Ovary (tissue), 9 donors: ENCODE data around the gene RADIL. TPM values are rescaled to one million over a fixed set of nuclear protein-coding genes. Genes with fewer than 3 reads are reported as not detected.

Experiments used
- DNase-seq, 5 donors: peaks; one replicate each; pipeline ENCODE4 v3.0.0-alpha.2; 2019 to 2020
- H3K27ac ChIP-seq, 2 donors: fragments of 200-600 bp; one replicate each; pipeline versions ENCODE4 v1.5.1 to v1.8.0; 2019 to 2022
- H3K27me3 ChIP-seq: fragments of 200-600 bp; one replicate; pipeline ENCODE4 v1.8.0; 2022
- H3K36me3 ChIP-seq: fragments of 200-600 bp; sonication (generic); one replicate; pipeline ENCODE4 v1.5.1; 2019
- H3K4me1 ChIP-seq: one replicate; pipeline ENCODE4 v1.8.1; 2013; ENCODE audit warnings: mild to moderate bottlenecking, moderate library complexity; ENCODE audit not compliant: insufficient read depth
- H3K4me3 ChIP-seq: fragments of 200-600 bp; sonication (generic); one replicate; pipeline ENCODE4 v1.5.1; 2017
- H3K9me3 ChIP-seq, 2 donors: fragments of 200-600 bp in 1 of 2; sonication (generic) in 1 of 2; one replicate each; pipeline versions ENCODE4 v1.5.1 to v1.8.1; 2013 to 2019; ENCODE audit warnings: mild to moderate bottlenecking in 1 of 2, moderate library complexity in 1 of 2
- EP300 ChIP-seq: sonication (generic); formaldehyde crosslinking; IDR thresholded peaks from one replicate; pipeline ENCODE4 v1.6.1; 2017; ENCODE audit warnings: antibody characterized with exemption
- POLR2A ChIP-seq: fragments of 450-650 bp; IDR thresholded peaks from one replicate; pipeline ENCODE4 v1.6.1; 2017; ENCODE audit warnings: antibody characterized with exemption, mild to moderate bottlenecking, moderate library complexity
- WGBS, 3 donors: extraction: QIAGEN DNeasy Blood & Tissue Kit in 1 of 3; methylation state at CpG; one replicate each; pipeline versions ENCODE4 v1.1.5 to v1.1.7; 2013 to 2017; 5-methylcytosine and 5-hydroxymethylcytosine counted together
- intact Hi-C, 4 donors: fragments of 100-400 bp; cut with DNase I; formaldehyde crosslinking; loops; one replicate each; pipeline versions ENCODE4 v1.11.0 to v1.15.1; 2022 to 2023
- polyA plus RNA-seq, 2 donors: library from polyadenylated mRNA; stranded (reverse); fragments of 200-250 nt in 1 of 2; fragments of 350-450 nt in 1 of 2; fragmentation: Illumina TruSeq in 1 of 2; extraction: RNeasy Lipid Tissue Mini Kit (QIAGEN cat#74804) in 1 of 2; gene quantifications; one replicate each; pipeline ENCODE4 v1.2.3, GENCODE V29; 2013 to 2014
- total RNA-seq, 7 donors: library from RNA; depleted of rRNA in 2 of 7; stranded (reverse); fragments of >200 nt in 2 of 7; fragmentation: NEBNext Ultra II Directional in 3 of 7; extraction: Animal tissue kit (Norgen Biotek cat#: 25700) in 3 of 7; gene quantifications; one replicate each; pipeline versions ENCODE4 v1.1.0 to v1.2.4, GENCODE V29; 2016 to 2023
- TF ChIP-seq, protein P1 (sequence below), 3 donors: fragments of 450-650 bp in 2 of 3; fragments of 200-600 bp in 1 of 3; IDR thresholded peaks; one replicate each; pipeline versions ENCODE4 v1.5.1 to v1.8.0; 2016 to 2022; ENCODE audit warnings: antibody characterized with exemption in 3 of 3, mild to moderate bottlenecking in 1 of 3
- donor health status: DM: no; HTN: no; CAD: no; lungs with moderate emphysema.
- donor health status: DM: no; HTN: no; CAD: no.
- donor health status: Bipolar disorder and iron deficiency.
- donor health status: DM: yes; HTN: yes; CAD: no.
- donor health status: DM: no; HTN: no; CAD: no.
- donor health status: DM: yes; HTN: yes; CAD: no.

RADIL gene
- total and polyA plus RNA-seq, 9 donors, result 0.98 to 5.4 (median 2.4) TPM

DNA sequence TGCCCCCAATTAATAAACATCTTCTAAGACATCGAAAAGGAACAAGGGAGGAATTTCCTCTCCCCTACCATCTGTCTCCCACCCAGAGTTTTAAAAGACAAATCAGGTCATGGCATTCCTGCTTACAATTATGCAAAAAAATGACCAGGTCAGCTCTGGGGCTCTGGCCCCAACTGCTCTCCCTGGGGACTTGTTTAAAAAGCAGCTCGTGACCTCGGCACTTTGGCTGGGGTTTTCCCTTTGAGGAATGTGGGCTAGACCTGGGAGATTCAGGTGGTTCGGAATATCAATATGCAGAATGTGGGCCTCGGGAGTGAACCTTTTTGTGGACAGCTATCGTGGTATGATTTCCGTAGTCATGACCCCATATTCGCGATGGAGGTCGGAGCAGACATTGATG, 648 bp upstream of the RADIL start:
- no peak for DNase-seq
- Histone ChIP-seq H3K36me3 (no peaks in the 10 kb centered on the region), H3K27ac (no peak overlapping the region), H3K4me1 (no peaks in the 10 kb centered on the region), H3K27me3 (no peaks in the 10 kb centered on the region), H3K4me3 (no peak overlapping the region), H3K9me3 (no peaks in the 10 kb centered on the region)
- WGBS, 3 donors, result 65 to 74% (median 68%) methylated on average over 10 of the region's 10 CpGs
- TF ChIP-seq EP300, result no peak
- TF ChIP-seq POLR2A, result no peak
- TF ChIP-seq, protein P1, sequence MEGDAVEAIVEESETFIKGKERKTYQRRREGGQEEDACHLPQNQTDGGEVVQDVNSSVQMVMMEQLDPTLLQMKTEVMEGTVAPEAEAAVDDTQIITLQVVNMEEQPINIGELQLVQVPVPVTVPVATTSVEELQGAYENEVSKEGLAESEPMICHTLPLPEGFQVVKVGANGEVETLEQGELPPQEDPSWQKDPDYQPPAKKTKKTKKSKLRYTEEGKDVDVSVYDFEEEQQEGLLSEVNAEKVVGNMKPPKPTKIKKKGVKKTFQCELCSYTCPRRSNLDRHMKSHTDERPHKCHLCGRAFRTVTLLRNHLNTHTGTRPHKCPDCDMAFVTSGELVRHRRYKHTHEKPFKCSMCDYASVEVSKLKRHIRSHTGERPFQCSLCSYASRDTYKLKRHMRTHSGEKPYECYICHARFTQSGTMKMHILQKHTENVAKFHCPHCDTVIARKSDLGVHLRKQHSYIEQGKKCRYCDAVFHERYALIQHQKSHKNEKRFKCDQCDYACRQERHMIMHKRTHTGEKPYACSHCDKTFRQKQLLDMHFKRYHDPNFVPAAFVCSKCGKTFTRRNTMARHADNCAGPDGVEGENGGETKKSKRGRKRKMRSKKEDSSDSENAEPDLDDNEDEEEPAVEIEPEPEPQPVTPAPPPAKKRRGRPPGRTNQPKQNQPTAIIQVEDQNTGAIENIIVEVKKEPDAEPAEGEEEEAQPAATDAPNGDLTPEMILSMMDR (IDR thresholded peaks at IDR 0.05), result no peak
- intact Hi-C loops, result loop anchor here (5.0 to 10.0 kb wide), 4 partner anchors 79 to 269 kb away; no protein-coding TSS in a partner anchor

DNA sequence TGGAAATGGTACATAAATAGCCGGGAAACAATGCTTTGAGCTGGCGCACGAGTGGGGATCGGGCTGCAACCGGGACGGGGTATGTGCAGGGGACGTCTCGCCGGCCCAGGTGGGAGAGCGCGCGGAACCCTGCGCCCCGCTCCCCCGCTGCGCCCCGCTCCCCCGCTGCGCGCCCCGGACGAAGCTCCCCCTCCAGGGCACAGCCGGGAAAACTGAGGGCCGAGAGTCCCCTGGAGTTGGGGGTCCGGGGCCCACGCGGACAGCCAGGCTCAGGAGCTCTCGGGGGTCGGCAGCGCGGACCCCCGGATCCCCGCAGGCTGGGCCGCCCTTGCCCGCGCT, 514 bp downstream of the RADIL start:
- Histone ChIP-seq H3K9me3 (no peaks in the 10 kb centered on the region), H3K36me3 (no peaks in the 10 kb centered on the region), H3K4me3 (peak overlapping the region; percentile 70), H3K27ac (peak overlapping the region in 1 of 2 donors; percentile 27), H3K27me3 (no peaks in the 10 kb centered on the region), H3K4me1 (no peaks in the 10 kb centered on the region)
- WGBS, 3 donors, result 0 to 1% (median 1%) methylated on average over 1 to 36 of the region's 36 CpGs
- intact Hi-C loops, result loop anchor here (5.0 to 10.0 kb wide), 4 partner anchors 78 to 268 kb away; no protein-coding TSS in a partner anchor
- TF ChIP-seq, protein P1 (IDR thresholded peaks at IDR 0.05), result no peak
- no peak for TF ChIP-seq EP300
- DNase-seq, result no peak

DNA sequence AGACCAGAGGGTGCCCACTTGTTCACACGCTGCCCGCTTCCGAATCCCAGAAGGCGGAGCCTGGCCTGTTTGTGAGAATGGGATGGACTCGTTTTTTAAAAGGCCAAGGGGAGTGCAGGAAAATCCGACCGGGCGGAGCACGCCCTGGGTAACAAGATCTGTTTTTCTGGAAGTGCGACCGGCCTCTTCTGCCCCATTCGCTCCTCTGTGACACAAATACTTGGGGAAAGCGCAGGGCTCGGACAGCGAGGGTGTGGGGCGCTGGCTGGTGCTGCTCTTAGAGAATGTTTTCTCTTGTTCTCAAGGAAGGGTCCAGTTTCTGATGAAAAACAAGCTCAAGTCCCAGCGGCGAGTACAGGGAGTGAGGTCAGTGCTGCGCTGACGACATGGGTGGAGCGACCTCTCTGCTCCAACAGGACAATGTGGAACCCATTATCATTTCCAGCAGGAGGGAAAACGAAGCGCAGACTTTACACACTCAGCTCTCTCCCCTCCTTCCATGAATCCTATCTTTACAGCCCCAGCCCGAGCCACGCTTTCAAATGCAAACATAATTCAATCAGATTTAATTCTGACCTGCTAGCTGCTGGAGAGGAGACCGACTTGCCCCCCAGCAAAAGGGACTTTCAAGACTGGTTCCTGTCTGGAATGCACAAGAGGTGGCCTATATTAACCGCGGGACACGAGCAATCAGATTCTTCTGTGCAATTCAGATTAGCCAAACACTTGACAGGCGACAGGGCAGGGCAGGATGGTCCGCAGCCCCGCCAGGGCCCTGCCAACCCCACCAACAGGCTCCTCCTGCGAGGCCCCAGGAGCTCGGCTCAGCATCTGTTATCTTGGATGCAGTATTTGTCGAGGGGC, 1.1 kb downstream of the RADIL start:
- 2 to 5% (median 3%) methylated on average over 35 of the region's 35 CpGs for WGBS, 3 donors
- Histone ChIP-seq H3K27me3 (no peaks in the 10 kb centered on the region), H3K4me3 (peak overlapping the region; percentile 70), H3K9me3 (no peaks in the 10 kb centered on the region), H3K27ac (peak overlapping the region in 1 of 2 donors; percentile 27), H3K4me1 (no peaks in the 10 kb centered on the region), H3K36me3 (no peaks in the 10 kb centered on the region)
- TF ChIP-seq EP300 (peak; percentile 18), POLR2A (no peak)
- TF ChIP-seq, protein P1 (IDR thresholded peaks at IDR 0.05), result peak in 1 of 3 donors; percentile 17
- DNase-seq, result peak; percentile 25 to 69 (median 46)
- intact Hi-C loops, result loop anchor here (5.0 to 10.0 kb wide), 4 partner anchors 78 to 268 kb away; no protein-coding TSS in a partner anchor

DNA sequence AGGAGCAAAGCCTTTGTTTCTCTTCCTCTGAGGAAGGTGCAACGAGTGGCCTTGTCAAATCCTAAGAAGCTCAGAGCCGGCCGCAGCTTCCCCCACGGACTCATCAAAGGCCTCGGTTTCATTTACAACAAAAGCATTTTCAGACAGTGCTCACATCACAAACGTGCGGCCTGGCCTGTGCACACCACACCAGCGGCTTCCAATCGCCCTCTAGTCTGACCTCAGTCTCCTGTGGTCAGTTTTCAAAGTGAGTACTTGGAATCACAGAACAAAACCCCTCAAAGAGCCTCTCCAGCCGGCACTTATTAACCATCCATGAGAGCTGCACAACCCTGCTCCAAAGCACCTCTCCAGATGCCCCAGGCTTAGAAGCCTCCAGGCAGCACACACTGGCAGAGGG, 3.3 kb downstream of the RADIL start:
- TF ChIP-seq, protein P1 (IDR thresholded peaks at IDR 0.05), result no peak
- TF ChIP-seq EP300 (no peak), POLR2A (no peak)
- WGBS, 3 donors, result 68 to 76% (median 74%) methylated on average over 10 of the region's 10 CpGs
- Histone ChIP-seq H3K36me3 (no peaks in the 10 kb centered on the region), H3K9me3 (no peaks in the 10 kb centered on the region), H3K27me3 (no peaks in the 10 kb centered on the region), H3K4me3 (no peak overlapping the region), H3K4me1 (no peaks in the 10 kb centered on the region), H3K27ac (no peak overlapping the region)
- no peak for DNase-seq
- intact Hi-C loops, result loop anchor here (5.0 to 10.0 kb wide), 4 partner anchors 75 to 265 kb away; no protein-coding TSS in a partner anchor
